Neural cell (in vitro differentiated cells): Measurements from ENCODE around the gene ACLY. TPM values are rescaled to one million over a fixed set of nuclear protein-coding genes. Genes with fewer than 3 reads are reported as not detected.

Experiments used
- H2AFZ ChIP-seq: fragments of 200-600, 300-800 bp; sonication (generic), shearing (Covaris generic); 2 replicates; pipeline ENCODE4 v1.6.0; 2014; ENCODE audit warnings: low read depth, mild to moderate bottlenecking, antibody characterized with exemption, low read length, moderate library complexity
- H3F3A ChIP-seq: fragments of 200-600 bp; shearing (Covaris generic); 2 replicates; pipeline ENCODE4 v1.6.1; 2016; ENCODE audit warnings: mild to moderate bottlenecking, moderate library complexity, mixed read lengths, antibody characterized with exemption, low read length; ENCODE audit not compliant: insufficient read depth, poor library complexity, severe bottlenecking
- H3K27ac ChIP-seq: fragments of 200-600, 300-800 bp; sonication (generic), shearing (Covaris generic); 2 replicates; pipeline ENCODE4 v1.5.1; 2014; ENCODE audit warnings: mild to moderate bottlenecking, low read length, moderate library complexity
- H3K27me3 ChIP-seq: fragments of 300-800, 200-600 bp; sonication (generic), shearing (Covaris generic); 2 replicates; pipeline ENCODE4 v1.6.0; 2014; ENCODE audit warnings: mild to moderate bottlenecking, low read depth, low read length, moderate library complexity; ENCODE audit not compliant: insufficient read depth
- H3K36me3 ChIP-seq: fragments of 300-800, 200-600 bp; sonication (generic), shearing (Covaris generic); 2 replicates; pipeline ENCODE4 v1.5.1; 2014; ENCODE audit warnings: mild to moderate bottlenecking, antibody characterized with exemption, low read length, moderate library complexity; ENCODE audit not compliant: insufficient read depth
- H3K4me2 ChIP-seq: fragments of 300-800, 200-600 bp; sonication (generic), shearing (Covaris generic); 2 replicates; pipeline ENCODE4 v1.6.0; 2014; ENCODE audit warnings: mild to moderate bottlenecking, low read length
- H3K4me3 ChIP-seq: fragments of 300-800, 200-600 bp; sonication (generic), shearing (Covaris generic); 2 replicates; pipeline ENCODE4 v1.5.1; 2014; ENCODE audit warnings: mild to moderate bottlenecking, low read length, moderate library complexity
- H3K79me2 ChIP-seq: fragments of 200-600 bp; shearing (Covaris generic); replicated peaks from 2 replicates; pipeline ENCODE4 v1.6.0; 2014; ENCODE audit warnings: mild to moderate bottlenecking, low read length, moderate library complexity; ENCODE audit not compliant: insufficient read depth
- H3K9ac ChIP-seq: fragments of 300-800, 200-600 bp; sonication (generic), shearing (Covaris generic); 2 replicates; pipeline ENCODE4 v1.6.1; 2016; ENCODE audit warnings: mild to moderate bottlenecking, low read length, mixed read lengths
- H3K9me2 ChIP-seq: fragments of 200-600 bp; shearing (Covaris generic); 2 replicates; pipeline ENCODE4 v1.6.1; 2016; ENCODE audit warnings: mild to moderate bottlenecking, low read length, mixed read lengths; ENCODE audit not compliant: insufficient read depth
- H3K9me3 ChIP-seq: fragments of 200-600, 300-800 bp; sonication (generic), shearing (Covaris generic); 2 replicates; pipeline ENCODE4 v1.6.1; 2016; ENCODE audit warnings: mild to moderate bottlenecking, mixed run types, low read length, moderate library complexity, mixed read lengths
- H4K20me1 ChIP-seq: fragments of 200-600 bp; shearing (Covaris generic); 2 replicates; pipeline ENCODE4 v1.6.1; 2016; ENCODE audit warnings: mild to moderate bottlenecking, mixed run types; ENCODE audit not compliant: insufficient read depth
- EP300 ChIP-seq: fragments of 450-650 bp; conservative IDR thresholded peaks from 2 replicates; pipeline ENCODE4 v1.6.1; 2014; ENCODE audit warnings: antibody characterized with exemption, mild to moderate bottlenecking, moderate library complexity; ENCODE audit not compliant: poor library complexity, severe bottlenecking
- EZH2 ChIP-seq: fragments of 200-600, 300-800 bp; shearing (Covaris generic), sonication (generic); IDR thresholded peaks from 2 replicates; pipeline ENCODE4 v1.6.1; 2014; ENCODE audit warnings: antibody characterized with exemption, low read length, borderline replicate concordance, mild to moderate bottlenecking; ENCODE audit not compliant: insufficient read depth, poor library complexity, severe bottlenecking
- MXI1 ChIP-seq: fragments of 450-650 bp; conservative IDR thresholded peaks from 2 replicates; pipeline ENCODE4 v1.6.1; 2014; ENCODE audit warnings: antibody characterized with exemption, mild to moderate bottlenecking; ENCODE audit not compliant: poor library complexity, severe bottlenecking
- POLR2AphosphoS5 ChIP-seq: IDR thresholded peaks from 2 replicates; pipeline ENCODE4 v1.6.1; 2012
- RAD21 ChIP-seq: fragments of 450-650 bp; conservative IDR thresholded peaks from 2 replicates; pipeline ENCODE4 v1.6.1; 2014; ENCODE audit warnings: antibody characterized with exemption, mild to moderate bottlenecking, moderate library complexity
- SMC3 ChIP-seq: fragments of 450-650 bp; conservative IDR thresholded peaks from 2 replicates; pipeline ENCODE4 v1.6.1; 2014; ENCODE audit warnings: antibody characterized with exemption, mild to moderate bottlenecking, moderate library complexity; ENCODE audit not compliant: poor library complexity
- TAF1 ChIP-seq: IDR thresholded peaks from 2 replicates; pipeline ENCODE4 v1.6.1; 2012; ENCODE audit warnings: low read depth
- polyA plus RNA-seq: library from polyadenylated mRNA; depleted of rRNA; stranded (reverse); fragments of >200 nt; gene quantifications from 2 replicates; pipeline ENCODE4 v1.2.3, GENCODE V29; 2014
- TF ChIP-seq, protein P1 (sequence below): fragments of 450-650 bp; IDR thresholded peaks from 2 replicates; pipeline ENCODE4 v1.5.1; 2014; ENCODE audit warnings: antibody characterized with exemption, mild to moderate bottlenecking, moderate library complexity; ENCODE audit not compliant: poor library complexity, severe bottlenecking
- TF ChIP-seq, protein P2 (sequence below): IDR thresholded peaks from 2 replicates; pipeline ENCODE4 v1.6.1; 2012; ENCODE audit warnings: borderline replicate concordance

Gene ACLY
- polyA plus RNA-seq, 1 donor from 2014 or later, result 136 TPM

DNA sequence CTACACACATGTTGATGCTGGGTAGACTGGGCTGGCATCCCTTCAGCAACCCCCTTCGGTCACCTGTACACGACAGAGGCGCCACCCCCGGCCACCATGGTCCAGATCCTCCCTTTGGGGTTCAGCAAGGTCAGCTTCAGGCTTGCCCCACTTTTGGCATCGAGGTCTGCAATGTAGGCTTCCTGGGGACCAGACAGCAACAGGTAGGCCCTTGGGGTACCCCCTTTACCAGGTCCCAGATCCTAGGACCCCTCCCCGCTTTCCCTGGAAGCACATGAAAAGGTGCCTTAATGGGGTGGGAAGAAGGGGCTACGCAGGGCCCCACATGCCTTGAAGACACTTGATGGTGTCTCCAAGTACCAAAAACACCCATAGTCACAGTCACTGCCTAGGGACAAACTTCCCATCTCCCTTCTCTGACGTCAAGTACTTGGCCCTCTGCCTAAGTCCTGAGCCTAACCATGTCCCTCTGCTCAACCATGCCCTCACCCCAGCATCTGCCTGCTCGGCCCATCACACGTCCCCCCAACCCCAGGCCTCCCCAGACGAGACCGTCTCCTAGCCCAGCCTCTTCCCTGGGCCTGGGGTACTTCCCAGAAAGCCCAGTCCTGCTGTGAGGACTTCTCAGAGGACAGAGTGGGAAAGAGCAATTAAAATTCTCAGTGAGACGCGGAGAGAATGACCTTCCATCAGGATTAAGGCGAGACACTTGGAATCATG is 12.1 kb downstream of the ACLY start:
- Histone ChIP-seq H3K79me2 (no peaks in the 10 kb centered on the region), H3K27ac (no peak overlapping the region), H3K27me3 (no peaks in the 10 kb centered on the region), H2AFZ (no peak overlapping the region), H3F3A (no peaks in the 10 kb centered on the region), H3K36me3 (no peaks in the 10 kb centered on the region), H3K4me3 (no peak overlapping the region), H3K9me3 (no peaks in the 10 kb centered on the region), H4K20me1 (no peaks in the 10 kb centered on the region), H3K4me2 (no peak overlapping the region), H3K9ac (no peak overlapping the region), H3K9me2 (no peaks in the 10 kb centered on the region)
- TF ChIP-seq EZH2 (no peak), MXI1 (no peak), TAF1 (no peak), EP300 (no peak), RAD21 (no peak)
- TF ChIP-seq, protein P1, sequence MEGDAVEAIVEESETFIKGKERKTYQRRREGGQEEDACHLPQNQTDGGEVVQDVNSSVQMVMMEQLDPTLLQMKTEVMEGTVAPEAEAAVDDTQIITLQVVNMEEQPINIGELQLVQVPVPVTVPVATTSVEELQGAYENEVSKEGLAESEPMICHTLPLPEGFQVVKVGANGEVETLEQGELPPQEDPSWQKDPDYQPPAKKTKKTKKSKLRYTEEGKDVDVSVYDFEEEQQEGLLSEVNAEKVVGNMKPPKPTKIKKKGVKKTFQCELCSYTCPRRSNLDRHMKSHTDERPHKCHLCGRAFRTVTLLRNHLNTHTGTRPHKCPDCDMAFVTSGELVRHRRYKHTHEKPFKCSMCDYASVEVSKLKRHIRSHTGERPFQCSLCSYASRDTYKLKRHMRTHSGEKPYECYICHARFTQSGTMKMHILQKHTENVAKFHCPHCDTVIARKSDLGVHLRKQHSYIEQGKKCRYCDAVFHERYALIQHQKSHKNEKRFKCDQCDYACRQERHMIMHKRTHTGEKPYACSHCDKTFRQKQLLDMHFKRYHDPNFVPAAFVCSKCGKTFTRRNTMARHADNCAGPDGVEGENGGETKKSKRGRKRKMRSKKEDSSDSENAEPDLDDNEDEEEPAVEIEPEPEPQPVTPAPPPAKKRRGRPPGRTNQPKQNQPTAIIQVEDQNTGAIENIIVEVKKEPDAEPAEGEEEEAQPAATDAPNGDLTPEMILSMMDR, result no peak
- TF ChIP-seq, protein P2, sequence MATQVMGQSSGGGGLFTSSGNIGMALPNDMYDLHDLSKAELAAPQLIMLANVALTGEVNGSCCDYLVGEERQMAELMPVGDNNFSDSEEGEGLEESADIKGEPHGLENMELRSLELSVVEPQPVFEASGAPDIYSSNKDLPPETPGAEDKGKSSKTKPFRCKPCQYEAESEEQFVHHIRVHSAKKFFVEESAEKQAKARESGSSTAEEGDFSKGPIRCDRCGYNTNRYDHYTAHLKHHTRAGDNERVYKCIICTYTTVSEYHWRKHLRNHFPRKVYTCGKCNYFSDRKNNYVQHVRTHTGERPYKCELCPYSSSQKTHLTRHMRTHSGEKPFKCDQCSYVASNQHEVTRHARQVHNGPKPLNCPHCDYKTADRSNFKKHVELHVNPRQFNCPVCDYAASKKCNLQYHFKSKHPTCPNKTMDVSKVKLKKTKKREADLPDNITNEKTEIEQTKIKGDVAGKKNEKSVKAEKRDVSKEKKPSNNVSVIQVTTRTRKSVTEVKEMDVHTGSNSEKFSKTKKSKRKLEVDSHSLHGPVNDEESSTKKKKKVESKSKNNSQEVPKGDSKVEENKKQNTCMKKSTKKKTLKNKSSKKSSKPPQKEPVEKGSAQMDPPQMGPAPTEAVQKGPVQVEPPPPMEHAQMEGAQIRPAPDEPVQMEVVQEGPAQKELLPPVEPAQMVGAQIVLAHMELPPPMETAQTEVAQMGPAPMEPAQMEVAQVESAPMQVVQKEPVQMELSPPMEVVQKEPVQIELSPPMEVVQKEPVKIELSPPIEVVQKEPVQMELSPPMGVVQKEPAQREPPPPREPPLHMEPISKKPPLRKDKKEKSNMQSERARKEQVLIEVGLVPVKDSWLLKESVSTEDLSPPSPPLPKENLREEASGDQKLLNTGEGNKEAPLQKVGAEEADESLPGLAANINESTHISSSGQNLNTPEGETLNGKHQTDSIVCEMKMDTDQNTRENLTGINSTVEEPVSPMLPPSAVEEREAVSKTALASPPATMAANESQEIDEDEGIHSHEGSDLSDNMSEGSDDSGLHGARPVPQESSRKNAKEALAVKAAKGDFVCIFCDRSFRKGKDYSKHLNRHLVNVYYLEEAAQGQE, result no peak

DNA sequence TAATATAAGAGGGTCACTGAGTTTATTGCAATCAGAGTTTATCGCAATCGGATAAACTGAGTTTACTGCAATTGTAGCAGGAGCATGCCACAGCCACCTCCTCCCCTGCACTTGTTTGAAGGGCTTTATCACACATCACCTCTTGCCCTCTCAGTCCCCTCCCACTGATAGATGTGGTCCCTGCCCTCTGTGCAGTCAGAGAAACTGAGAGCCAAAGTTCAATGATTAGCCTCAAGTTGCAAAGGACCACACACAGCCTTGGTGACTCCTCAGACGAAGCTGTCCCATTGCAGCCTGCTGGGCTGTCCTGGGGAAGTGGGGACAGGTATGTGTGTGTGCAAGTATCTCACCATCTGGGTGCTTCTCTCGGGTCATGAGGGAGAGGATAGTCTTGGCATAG is 13.6 kb downstream of the ACLY start:
- TF ChIP-seq MXI1 (no peak), TAF1 (no peak), RAD21 (no peak), EZH2 (no peak), EP300 (no peak), POLR2AphosphoS5 (no peak), SMC3 (no peak)
- TF ChIP-seq, protein P1, result no peak
- TF ChIP-seq, protein P2, result no peak
- no peaks in the 10 kb centered on the region for H3K79me2 ChIP-seq
- no peaks in the 10 kb centered on the region for H3K36me3 ChIP-seq
- no peak overlapping the region for H2AFZ ChIP-seq
- H4K20me1 ChIP-seq, result no peaks in the 10 kb centered on the region
- no peaks in the 10 kb centered on the region for H3K9me2 ChIP-seq
- no peak overlapping the region for H3K4me2 ChIP-seq
- H3K27ac ChIP-seq, result no peak overlapping the region
- H3K4me3 ChIP-seq, result no peak overlapping the region
- H3F3A ChIP-seq, result no peaks in the 10 kb centered on the region
- no peaks in the 10 kb centered on the region for H3K27me3 ChIP-seq
- no peak overlapping the region for H3K9ac ChIP-seq
- no peaks in the 10 kb centered on the region for H3K9me3 ChIP-seq
